OCI-LY7 (cell line): Measurements from ENCODE around the gene RTEL1.

Experiments used
- CTCF ChIP-seq: fragments of 200-600 bp; sonication (generic); conservative IDR thresholded peaks from 2 replicates; pipeline ENCODE4 v1.5.1; 2014; ENCODE audit warnings: mild to moderate bottlenecking, antibody characterized with exemption, low read length, moderate library complexity, mixed read lengths
- EZH2phosphoT487 ChIP-seq: fragments of 200-600 bp; sonication (generic); IDR thresholded peaks from 2 replicates; pipeline ENCODE4 v1.6.1; 2018; ENCODE audit warnings: low read depth, borderline replicate concordance, mild to moderate bottlenecking, mixed run types, antibody characterized with exemption, low read length, moderate library complexity, mixed read lengths

GRCh38 chr20:63731410-63731809, 73.3 kb downstream of the RTEL1 start:
- TF ChIP-seq CTCF (no peak), EZH2phosphoT487 (no peak)
